HepG2 (cell line): Measurements from ENCODE around the gene PYCR2. TPM values are rescaled to one million over a fixed set of nuclear protein-coding genes. Genes with fewer than 3 reads are reported as not detected.

Experiments used
- EP300 ChIP-seq, 3 experiments: sonication (generic) in 1 of 3; formaldehyde crosslinking in 1 of 3; IDR thresholded peaks; 2 replicates each; pipeline versions ENCODE4 v1.5.1 to v1.6.1; 2011 to 2020; ENCODE audit warnings: low read depth in 2 of 3, low read length in 2 of 3, borderline replicate concordance in 1 of 3, improper control_type of control experiment in 1 of 3, mild to moderate bottlenecking in 1 of 3, missing genetic modification reagents in 1 of 3, moderate library complexity in 1 of 3
- FOXO1 ChIP-seq: sonication (generic); formaldehyde crosslinking; IDR thresholded peaks from 2 replicates; pipeline ENCODE4 v1.4.0; 2020; ENCODE audit warnings: missing genetic modification reagents
- FOXP1 ChIP-seq, 2 experiments: fragments of 450-650 bp in 1 of 2; IDR thresholded peaks; 2 replicates each; pipeline ENCODE4 v1.6.1; 2017 to 2018; ENCODE audit warnings: antibody characterized with exemption in 1 of 2
- GATAD2A ChIP-seq: IDR thresholded peaks from 2 replicates; pipeline ENCODE4 v1.6.1; 2016
- HNF4A ChIP-seq: sonication (generic); formaldehyde crosslinking; IDR thresholded peaks from 2 replicates; pipeline ENCODE4 v1.4.0; 2020; ENCODE audit warnings: missing genetic modification reagents
- HNF4G ChIP-seq, 2 experiments: sonication (generic) in 1 of 2; formaldehyde crosslinking in 1 of 2; IDR thresholded peaks; 2 replicates each; pipeline versions ENCODE4 v1.4.0 to v1.6.1; 2011 to 2020; ENCODE audit warnings: borderline replicate concordance in 2 of 2, low read depth in 2 of 2, mild to moderate bottlenecking in 2 of 2, low read length in 1 of 2, missing genetic modification reagents in 1 of 2, moderate library complexity in 1 of 2
- KDM4B ChIP-seq: sonication (generic); formaldehyde crosslinking; IDR thresholded peaks from 2 replicates; pipeline ENCODE4 v1.4.0; 2020; ENCODE audit warnings: missing genetic modification reagents
- KLF6 ChIP-seq: IDR thresholded peaks from 2 replicates; pipeline ENCODE4 v1.8.0; 2016; ENCODE audit warnings: missing biosample characterization, missing genetic modification reagents
- KLF9 ChIP-seq: IDR thresholded peaks from 2 replicates; pipeline ENCODE4 v1.6.1; 2016; ENCODE audit warnings: low read depth
- MLXIP ChIP-seq: sonication (generic); formaldehyde crosslinking; IDR thresholded peaks from 2 replicates; pipeline ENCODE4 v1.9.0; 2021; ENCODE audit warnings: missing genetic modification reagents, borderline replicate concordance
- MXD4 ChIP-seq: IDR thresholded peaks from 2 replicates; pipeline ENCODE4 v1.6.1; 2016; ENCODE audit warnings: mild to moderate bottlenecking, missing biosample characterization, missing genetic modification reagents
- MXI1 ChIP-seq: IDR thresholded peaks from 3 replicates; pipeline ENCODE4 v1.6.1; 2012; ENCODE audit warnings: low read depth, low read length, inconsistent platforms, borderline replicate concordance
- NR2F6 ChIP-seq, 2 experiments: IDR thresholded peaks; 2 replicates each; pipeline ENCODE4 v1.6.1; 2016; ENCODE audit warnings: antibody characterized with exemption in 1 of 2, mild to moderate bottlenecking in 1 of 2
- NR3C1 ChIP-seq: sonication (generic); formaldehyde crosslinking; IDR thresholded peaks from 2 replicates; pipeline ENCODE4 v1.4.0; 2020; ENCODE audit warnings: missing genetic modification reagents
- RARA ChIP-seq: IDR thresholded peaks from 2 replicates; pipeline ENCODE4 v1.6.1; 2016; ENCODE audit warnings: missing genetic modification reagents, missing compliant biosample characterization
- RXRB ChIP-seq: IDR thresholded peaks from 2 replicates; pipeline ENCODE4 v1.6.1; 2016; ENCODE audit warnings: borderline replicate concordance, missing genetic modification reagents, missing compliant biosample characterization
- SIX1 ChIP-seq: sonication (generic); formaldehyde crosslinking; IDR thresholded peaks from 2 replicates; pipeline ENCODE4 v1.4.0; 2020; ENCODE audit warnings: missing genetic modification reagents, borderline replicate concordance
- SPEN ChIP-seq: sonication (generic); formaldehyde crosslinking; IDR thresholded peaks from 2 replicates; pipeline ENCODE4 v1.5.1; 2020; ENCODE audit warnings: low read depth, mild to moderate bottlenecking, missing genetic modification reagents
- TEF ChIP-seq: sonication (generic); formaldehyde crosslinking; IDR thresholded peaks from 2 replicates; pipeline ENCODE4 v1.5.0; 2020; ENCODE audit warnings: missing genetic modification reagents
- TGIF2 ChIP-seq: IDR thresholded peaks from 2 replicates; pipeline ENCODE4 v1.6.1; 2016; ENCODE audit warnings: control low read depth, missing compliant biosample characterization
- ZFX ChIP-seq: sonication (generic); formaldehyde crosslinking; IDR thresholded peaks from 2 replicates; pipeline ENCODE4 v1.4.0; 2020; ENCODE audit warnings: mild to moderate bottlenecking, low read depth, missing genetic modification reagents, moderate library complexity
- ZNF33A ChIP-seq: sonication (generic); formaldehyde crosslinking; IDR thresholded peaks from 2 replicates; pipeline ENCODE4 v1.5.1; 2020; ENCODE audit warnings: missing genetic modification reagents, mild to moderate bottlenecking, moderate library complexity, borderline replicate concordance
- ZNF34 ChIP-seq: sonication (generic); formaldehyde crosslinking; IDR thresholded peaks from 2 replicates; pipeline ENCODE4 v1.4.0; 2020; ENCODE audit warnings: mild to moderate bottlenecking, missing genetic modification reagents, borderline replicate concordance
- ZNF616 ChIP-seq: sonication (generic); formaldehyde crosslinking; IDR thresholded peaks from 2 replicates; pipeline ENCODE4 v1.5.0; 2020; ENCODE audit warnings: low read depth, mild to moderate bottlenecking, missing genetic modification reagents
- polyA plus RNA-seq, 8 experiments: library from polyadenylated mRNA; depleted of rRNA in 3 of 8; stranded (reverse) in 7 of 8; unstranded in 1 of 8; fragments of >200 nt; fragmentation: Illumina TruSeq in 4 of 8; extraction: Trizol in 4 of 8; gene quantifications; 2 replicates each; pipeline versions ENCODE4 v1.2.1 to v1.2.3, GENCODE V29; 2011 to 2016; ENCODE audit warnings: low read depth in 4 of 8, missing spikeins in 1 of 8, mixed read lengths in 1 of 8; ENCODE audit not compliant: insufficient read depth in 1 of 8
- total RNA-seq, 5 experiments: library from RNA; depleted of rRNA; stranded (reverse); fragments of >200 nt; fragmentation: Illumina TruSeq; extraction: Trizol; gene quantifications; 2 replicates each; pipeline ENCODE4 v1.2.3, GENCODE V29; 2016; ENCODE audit warnings: low read depth in 1 of 5

Gene PYCR2
- total and polyA plus RNA-seq, 2 of the 13 experiments (the other 11 are each of a cell fraction or from before 2014, with no cell fraction given), result 47.2 to 47.8 TPM

- TF ChIP-seq MLXIP (CRISPR knock-in tag) (no peak), NR2F6 (IDR thresholded peaks at IDR 0.05) (peak; percentile 53), NR2F6 (CRISPR knock-in tag; IDR thresholded peaks at IDR 0.05) (peak; percentile 81; the same call in 1 of the 2 replicates), FOXP1 (IDR thresholded peaks at IDR 0.05) (no peak), FOXP1 (CRISPR knock-in tag; IDR thresholded peaks at IDR 0.05) (peak; percentile 54), NR3C1 (CRISPR knock-in tag) (no peak), SPEN (0 out of 2 replicates have a peak, but pooled peaks have one; percentile 10), HNF4G (IDR thresholded peaks at IDR 0.05; ENCODE audit: borderline replicate concordance, low read depth, low read length) (peak; percentile 82), HNF4G (CRISPR knock-in tag; IDR thresholded peaks at IDR 0.05; ENCODE audit: borderline replicate concordance, low read depth) (no peak), MXD4 (no peak), ZNF616 (no peak), TGIF2 (CRISPR knock-in tag) (0 out of 2 replicates have a peak, but pooled peaks have one; percentile 25), EP300 (IDR thresholded peaks at IDR 0.05; ENCODE audit: low read depth in 2 of 2, low read length in 2 of 2) (peak; percentile 50 to 59; a peak in 2 of 4 replicates), EP300 (CRISPR knock-in tag; IDR thresholded peaks at IDR 0.05; ENCODE audit: borderline replicate concordance) (no peak), MXI1 (peak; percentile 56; the same call in 1 of the 3 replicates), ZNF33A (no peak), TEF (CRISPR knock-in tag) (no peak), RXRB (CRISPR knock-in tag) (peak; percentile 58), ZNF34 (CRISPR knock-in tag) (no peak), HNF4A (peak; percentile 75), KLF9 (CRISPR knock-in tag) (no peak), GATAD2A (CRISPR knock-in tag) (peak; percentile 61), ZFX (0 out of 2 replicates have a peak, but pooled peaks have one; percentile 30), FOXO1 (CRISPR knock-in tag) (peak; percentile 23; the same call in 1 of the 2 replicates), SIX1 (CRISPR knock-in tag) (peak; percentile 74; the same call in 1 of the 2 replicates), KDM4B (CRISPR knock-in tag) (no peak), RARA (CRISPR knock-in tag) (peak; percentile 76), KLF6 (no peak)
These were observed 37.7 kb downstream of the PYCR2 start (continued) for GRCh38 chr1:225886159-225887029.
